Measurements from ENCODE around the gene SCRN3. TPM values are rescaled to one million over a fixed set of nuclear protein-coding genes. Genes with fewer than 3 reads are reported as not detected.

Gene SCRN3
- total RNA-seq, 5 donors from 2014 or later (not counting 1 experiment from before 2014, with no cell fraction given): 11.3 to 17.9 (median 14.8) TPM

DNA sequence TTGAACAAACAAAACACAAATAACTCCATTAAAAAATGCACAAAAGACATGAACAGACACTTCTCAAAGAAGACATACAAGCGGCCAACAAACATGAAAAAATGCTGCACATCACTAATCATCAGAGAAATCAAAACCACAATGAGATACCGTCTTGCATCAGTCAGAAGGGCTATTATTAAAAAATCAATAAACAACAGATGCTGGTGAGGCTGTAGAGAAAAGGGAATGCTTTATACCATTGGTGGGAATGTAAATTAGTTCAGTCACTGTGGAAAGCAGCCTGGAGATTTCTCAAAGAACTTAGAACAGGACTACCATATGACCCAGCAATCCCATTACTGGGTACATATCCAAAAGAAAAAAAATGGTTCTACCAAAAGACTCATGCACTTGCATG is 53.5 kb downstream of the SCRN3 start:
- Histone ChIP-seq H3K9me3 (no peaks in the 10 kb centered on the region), H3K27me3 (replicated peaks in 1 of 2; ENCODE audit: control insufficient read depth in 2 of 2, extremely low read depth in 1 of 2, insufficient read depth in 2 of 2, low read length in 1 of 2) (no peaks in the 10 kb centered on the region), H3K27ac (ENCODE audit: low read length) (no peak overlapping the region), H3K36me3 (ENCODE audit: control insufficient read depth in 2 of 2, extremely low read depth in 1 of 2, insufficient read depth in 1 of 2, low read length in 1 of 2) (peaks cover 0 to 49% of the 10 kb centered on the region in 2 donors), H3K4me1 (ENCODE audit: control insufficient read depth in 1 of 2, extremely low read depth in 1 of 2, insufficient read depth in 2 of 2, low read length in 2 of 2) (peaks cover 0 to 5% of the 10 kb centered on the region in 2 experiments), H3K4me3 (ENCODE audit: control insufficient read depth in 1 of 2, extremely low read depth in 1 of 2, low read length in 1 of 2) (no peak overlapping the region)
- no peaks in the 10 kb centered on the region for H3K9me3 Mint-ChIP-seq
- DNase-seq (no peak), ATAC-seq (replicated peaks in 1 of 4) (no peak)
- peaks cover 38% of the 10 kb centered on the region for H3K36me3 Mint-ChIP-seq
- H3K27me3 Mint-ChIP-seq: no peaks in the 10 kb centered on the region
- peaks cover 9 to 13% (median 12%) of the 10 kb centered on the region in 3 donors for H3K4me1 Mint-ChIP-seq
- H3K27ac Mint-ChIP-seq: no peak overlapping the region
- ChIA-PET CTCF (no interaction called here), POLR2A (no interaction called here)
- no peak overlapping the region for H3K4me3 Mint-ChIP-seq
- WGBS (ENCODE audit: insufficient coverage): no CpG with 5 or more reads among the region's 2 CpGs

DNA sequence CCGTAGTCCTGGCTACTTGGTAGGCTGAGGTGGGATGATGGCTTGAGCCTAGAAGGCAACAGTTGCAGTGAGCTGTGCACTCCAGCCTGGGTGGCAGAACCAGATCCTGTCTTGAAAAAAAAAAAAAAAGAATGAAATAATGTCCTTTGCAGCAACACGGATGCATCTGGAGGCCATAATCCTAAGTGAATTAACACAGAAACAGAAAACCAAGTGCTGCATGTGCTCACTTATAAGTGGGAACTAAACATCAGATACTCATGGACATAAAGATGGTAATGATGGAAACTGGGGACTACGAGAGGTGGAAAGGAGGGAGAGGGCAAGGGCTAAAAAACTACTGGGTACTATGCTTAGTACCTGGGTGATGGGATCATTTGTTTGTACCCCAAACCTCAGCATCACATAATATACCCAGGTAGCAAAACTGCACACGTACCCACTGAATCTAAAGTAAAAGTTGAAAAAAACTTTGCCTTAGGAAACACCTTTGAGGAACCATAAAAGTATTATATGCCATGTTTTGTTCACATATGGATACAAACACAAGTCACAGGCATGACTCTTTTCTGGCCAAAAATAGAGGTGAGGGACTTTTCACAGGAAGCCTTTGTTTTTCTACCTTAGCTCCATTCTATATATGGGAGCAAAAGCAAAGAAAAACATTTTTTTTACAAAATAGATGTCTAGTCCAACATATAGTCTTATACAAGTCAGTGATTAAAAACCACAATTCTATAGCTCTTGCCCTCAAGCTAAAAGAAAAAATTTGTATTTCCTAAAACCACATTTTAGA is 54.7 kb downstream of the SCRN3 start:
- ATAC-seq (replicated peaks in 1 of 4) (peak in 2 of 4 experiments; percentile 27 to 95), DNase-seq (peak in 1 of 35 experiments; percentile 31)
- no peaks in the 10 kb centered on the region for H3K27me3 Mint-ChIP-seq
- Histone ChIP-seq H3K4me3 (ENCODE audit: control insufficient read depth in 1 of 2, extremely low read depth in 1 of 2, low read length in 1 of 2) (no peak overlapping the region), H3K4me1 (ENCODE audit: control insufficient read depth in 1 of 2, extremely low read depth in 1 of 2, insufficient read depth in 2 of 2, low read length in 2 of 2) (peaks cover 0 to 5% of the 10 kb centered on the region in 2 experiments), H3K9me3 (no peaks in the 10 kb centered on the region), H3K27me3 (replicated peaks in 1 of 2; ENCODE audit: control insufficient read depth in 2 of 2, extremely low read depth in 1 of 2, insufficient read depth in 2 of 2, low read length in 1 of 2) (no peaks in the 10 kb centered on the region), H3K36me3 (ENCODE audit: control insufficient read depth in 2 of 2, extremely low read depth in 1 of 2, insufficient read depth in 1 of 2, low read length in 1 of 2) (peaks cover 0 to 44% of the 10 kb centered on the region in 2 donors), H3K27ac (ENCODE audit: low read length) (no peak overlapping the region)
- H3K36me3 Mint-ChIP-seq: peaks cover 39% of the 10 kb centered on the region
- H3K4me3 Mint-ChIP-seq: no peak overlapping the region
- H3K9me3 Mint-ChIP-seq: no peaks in the 10 kb centered on the region
- H3K27ac Mint-ChIP-seq: peak overlapping the region; percentile 60 to 75
- H3K4me1 Mint-ChIP-seq: peaks cover 9 to 13% (median 12%) of the 10 kb centered on the region in 3 donors
- ChIA-PET CTCF (interaction anchor here (0.7 to 1.1 kb wide), 2 partner anchors 13 to 15 kb away, joined by 3 read pairs; no protein-coding TSS in a partner anchor), POLR2A (interaction anchor here in 1 of 2 donors (0.6 kb wide), 1 partner anchor 76 kb away, joined by 3 read pairs; no protein-coding TSS in a partner anchor)
- 100% methylated on average over 1 of the region's 4 CpGs for WGBS (ENCODE audit: insufficient coverage)

DNA sequence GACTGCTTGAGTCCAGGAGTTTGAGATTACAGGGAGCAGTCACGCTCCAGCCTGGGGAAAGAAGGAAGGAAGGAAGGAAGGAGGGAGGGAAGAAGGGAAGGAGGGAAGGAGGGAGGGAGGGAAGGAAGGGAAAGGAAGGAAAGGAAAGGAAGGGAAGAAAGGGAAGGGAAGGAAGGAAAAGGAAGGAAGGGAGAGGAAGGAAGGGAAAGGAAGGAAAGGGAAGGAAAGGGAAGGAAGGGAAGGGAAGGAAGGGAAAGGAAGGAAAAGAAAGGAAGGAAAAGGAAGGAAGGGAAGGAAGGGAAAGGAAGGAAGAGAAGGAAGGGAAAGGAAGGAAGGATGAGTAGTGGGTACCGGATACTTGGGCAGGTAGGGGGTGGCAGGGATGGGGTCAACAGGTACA is 59.0 kb downstream of the SCRN3 start:
- Histone ChIP-seq H3K27me3 (replicated peaks in 1 of 2; ENCODE audit: control insufficient read depth in 2 of 2, extremely low read depth in 1 of 2, insufficient read depth in 2 of 2, low read length in 1 of 2) (no peaks in the 10 kb centered on the region), H3K9me3 (no peaks in the 10 kb centered on the region), H3K4me1 (ENCODE audit: control insufficient read depth in 1 of 2, extremely low read depth in 1 of 2, insufficient read depth in 2 of 2, low read length in 2 of 2) (peaks cover 0 to 5% of the 10 kb centered on the region in 2 experiments), H3K4me3 (ENCODE audit: control insufficient read depth in 1 of 2, extremely low read depth in 1 of 2, low read length in 1 of 2) (no peak overlapping the region), H3K36me3 (ENCODE audit: control insufficient read depth in 2 of 2, extremely low read depth in 1 of 2, insufficient read depth in 1 of 2, low read length in 1 of 2) (peaks cover 0 to 54% of the 10 kb centered on the region in 2 donors), H3K27ac (ENCODE audit: low read length) (no peak overlapping the region)
- CTCF ChIA-PET: no interaction called here
- Mint-ChIP-seq H3K4me3 (no peak overlapping the region), H3K27me3 (no peaks in the 10 kb centered on the region), H3K36me3 (peaks cover 39% of the 10 kb centered on the region), H3K9me3 (no peaks in the 10 kb centered on the region), H3K4me1 (peaks cover 7 to 9% (median 8%) of the 10 kb centered on the region in 3 donors), H3K27ac (peak overlapping the region in 1 of 2 donors; percentile 48)
- POLR2A ChIA-PET: no interaction called here
- DNase-seq (no peak), ATAC-seq (replicated peaks in 1 of 4) (no peak)
- WGBS (ENCODE audit: insufficient coverage): 100% methylated on average over 1 of the region's 2 CpGs

DNA sequence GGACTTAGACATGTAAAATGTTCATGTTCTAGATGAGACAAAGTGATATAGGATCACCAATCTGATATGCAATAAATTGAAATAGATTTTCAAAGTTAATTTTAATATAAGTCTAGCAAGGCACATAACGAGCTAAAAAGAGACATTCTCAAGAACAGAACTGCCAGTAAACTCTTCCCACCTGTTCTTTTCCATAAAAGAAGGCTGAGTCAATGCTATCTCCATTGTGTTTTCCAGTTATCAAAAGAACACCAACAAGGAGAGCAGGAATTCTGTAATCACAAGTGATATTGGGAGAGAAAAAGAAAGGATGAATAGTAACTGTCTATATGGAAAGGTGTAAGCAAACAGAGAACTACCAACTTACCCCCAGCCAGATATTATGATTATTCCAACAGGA is 65.7 kb downstream of the SCRN3 start:
- ATAC-seq (replicated peaks in 1 of 4): no peak
- ChIA-PET CTCF (interaction anchor here (0.7 to 4.9 kb wide), 16 partner anchors 12 to 529 kb away, joined by 3 to 73 read pairs (median 4); partner anchors contain the start of gene GPR155 (in 1 of the 2)), POLR2A (interaction anchor here in 1 of 2 donors (0.7 kb wide), 1 partner anchor 74 kb away, joined by 3 read pairs; no protein-coding TSS in a partner anchor)
- no peaks in the 10 kb centered on the region for H3K4me1 Mint-ChIP-seq
- H3K27me3 Mint-ChIP-seq: no peaks in the 10 kb centered on the region
- no peak overlapping the region for H3K4me3 Mint-ChIP-seq
- H3K36me3 Mint-ChIP-seq: peaks cover 26% of the 10 kb centered on the region
- Histone ChIP-seq H3K36me3 (ENCODE audit: control insufficient read depth in 2 of 2, extremely low read depth in 1 of 2, insufficient read depth in 1 of 2, low read length in 1 of 2) (peaks cover 0 to 44% of the 10 kb centered on the region in 2 donors), H3K27ac (ENCODE audit: low read length) (no peak overlapping the region), H3K4me3 (ENCODE audit: control insufficient read depth in 1 of 2, extremely low read depth in 1 of 2, low read length in 1 of 2) (no peak overlapping the region), H3K4me1 (ENCODE audit: control insufficient read depth in 1 of 2, extremely low read depth in 1 of 2, insufficient read depth in 2 of 2, low read length in 2 of 2) (no peaks in the 10 kb centered on the region), H3K9me3 (no peaks in the 10 kb centered on the region), H3K27me3 (replicated peaks in 1 of 2; ENCODE audit: control insufficient read depth in 2 of 2, extremely low read depth in 1 of 2, insufficient read depth in 2 of 2, low read length in 1 of 2) (no peaks in the 10 kb centered on the region)
- no peaks in the 10 kb centered on the region for H3K9me3 Mint-ChIP-seq
- DNase-seq: no peak
- no peak overlapping the region for H3K27ac Mint-ChIP-seq
- no CpG with 5 or more reads among the region's 1 CpG for WGBS (ENCODE audit: insufficient coverage)

DNA sequence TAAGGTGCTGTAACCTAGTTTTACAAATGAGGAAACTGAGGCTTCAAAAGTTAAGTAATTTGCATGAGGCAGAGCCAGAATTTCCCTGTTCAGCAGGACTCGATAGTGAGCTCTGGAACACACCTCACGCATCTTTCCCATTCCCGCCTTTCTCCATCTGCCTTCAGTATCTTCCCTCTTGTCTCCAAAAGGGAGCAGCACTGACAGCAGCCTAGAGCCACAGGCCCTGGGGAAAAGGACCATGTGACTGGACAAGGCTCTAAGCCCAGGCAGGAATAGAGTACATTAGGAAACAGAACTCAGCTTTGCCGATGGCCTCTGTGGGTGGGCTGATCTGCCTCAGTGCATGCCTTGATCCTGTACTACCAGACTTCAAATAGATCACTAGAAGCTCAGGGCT is 69.8 kb downstream of the SCRN3 start:
- Histone ChIP-seq H3K36me3 (ENCODE audit: control insufficient read depth in 2 of 2, extremely low read depth in 1 of 2, insufficient read depth in 1 of 2, low read length in 1 of 2) (peaks cover 0 to 28% of the 10 kb centered on the region in 2 donors), H3K4me3 (ENCODE audit: control insufficient read depth in 1 of 2, extremely low read depth in 1 of 2, low read length in 1 of 2) (no peak overlapping the region), H3K27ac (ENCODE audit: low read length) (no peak overlapping the region), H3K4me1 (ENCODE audit: control insufficient read depth in 1 of 2, extremely low read depth in 1 of 2, insufficient read depth in 2 of 2, low read length in 2 of 2) (no peaks in the 10 kb centered on the region), H3K9me3 (no peaks in the 10 kb centered on the region), H3K27me3 (replicated peaks in 1 of 2; ENCODE audit: control insufficient read depth in 2 of 2, extremely low read depth in 1 of 2, insufficient read depth in 2 of 2, low read length in 1 of 2) (no peaks in the 10 kb centered on the region)
- POLR2A ChIA-PET: interaction anchor here (0.6 kb wide), 2 partner anchors 153 to 652 kb away, joined by 3 read pairs; no protein-coding TSS in a partner anchor
- Mint-ChIP-seq H3K4me3 (no peak overlapping the region), H3K4me1 (no peaks in the 10 kb centered on the region), H3K27ac (peak overlapping the region in 1 of 2 donors; percentile 27), H3K36me3 (peaks cover 36% of the 10 kb centered on the region), H3K9me3 (no peaks in the 10 kb centered on the region), H3K27me3 (no peaks in the 10 kb centered on the region)
- CTCF ChIA-PET: interaction anchor here in 1 of 2 donors (0.5 to 1.5 kb wide), 5 partner anchors 15 to 223 kb away, joined by 3 to 4 read pairs (median 3); no protein-coding TSS in a partner anchor
- WGBS (ENCODE audit: insufficient coverage): 100% methylated on average over 2 of the region's 4 CpGs
- ATAC-seq (replicated peaks in 1 of 4): no peak
- DNase-seq: no peak

DNA sequence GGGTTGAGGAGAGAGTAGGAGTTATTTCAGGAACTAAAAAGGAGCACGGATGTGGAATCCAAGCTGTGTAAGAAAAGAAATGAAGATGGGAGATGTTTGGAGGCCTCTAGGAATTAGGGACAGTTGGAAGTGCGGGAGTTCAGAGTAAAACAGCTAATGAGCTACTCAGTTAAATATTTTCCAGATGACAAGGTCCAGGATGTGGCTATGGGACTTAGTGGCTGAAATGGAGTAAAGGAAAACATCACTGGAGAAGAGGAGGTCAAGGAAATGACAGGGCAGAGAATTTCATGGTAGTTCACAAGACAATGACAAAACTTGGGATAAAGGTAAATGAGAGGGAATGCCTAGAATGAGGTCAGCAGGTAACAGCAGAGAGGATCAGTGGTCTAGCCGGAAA is 78.3 kb downstream of the SCRN3 start:
- WGBS (ENCODE audit: insufficient coverage): 100% methylated on average over 3 of the region's 3 CpGs
- H3K27ac Mint-ChIP-seq: peak overlapping the region; percentile 46 to 52
- H3K4me3 Mint-ChIP-seq: no peak overlapping the region
- CTCF ChIA-PET: interaction anchor here (0.6 to 1.6 kb wide), 6 partner anchors 10 to 221 kb away, joined by 3 to 5 read pairs (median 4); no protein-coding TSS in a partner anchor
- no peak for DNase-seq
- no peaks in the 10 kb centered on the region for H3K27me3 Mint-ChIP-seq
- H3K27me3 ChIP-seq (replicated peaks in 1 of 2; ENCODE audit: control insufficient read depth in 2 of 2, extremely low read depth in 1 of 2, insufficient read depth in 2 of 2, low read length in 1 of 2): no peaks in the 10 kb centered on the region
- POLR2A ChIA-PET: interaction anchor here in 1 of 2 donors (0.6 to 1.2 kb wide), 3 partner anchors 11 to 225 kb away, joined by 3 to 4 read pairs (median 3); no protein-coding TSS in a partner anchor
- peaks cover 20 to 26% (median 23%) of the 10 kb centered on the region in 3 donors for H3K4me1 Mint-ChIP-seq
- H3K4me1 ChIP-seq (ENCODE audit: control insufficient read depth in 1 of 2, extremely low read depth in 1 of 2, insufficient read depth in 2 of 2, low read length in 2 of 2): no peaks in the 10 kb centered on the region
- H3K27ac ChIP-seq (ENCODE audit: low read length): no peak overlapping the region
- ATAC-seq (replicated peaks in 1 of 4): no peak
- H3K4me3 ChIP-seq (ENCODE audit: control insufficient read depth in 1 of 2, extremely low read depth in 1 of 2, low read length in 1 of 2): no peak overlapping the region
- no peaks in the 10 kb centered on the region for H3K9me3 ChIP-seq
- H3K36me3 ChIP-seq (ENCODE audit: control insufficient read depth in 2 of 2, extremely low read depth in 1 of 2, insufficient read depth in 1 of 2, low read length in 1 of 2): peaks cover 0 to 8% of the 10 kb centered on the region in 2 donors
- no peaks in the 10 kb centered on the region for H3K9me3 Mint-ChIP-seq
- peaks cover 23% of the 10 kb centered on the region for H3K36me3 Mint-ChIP-seq

Data from T-cell (primary cell).